Heart left ventricle (tissue), 13 donors: ENCODE data around the gene USO1.
"Not testable (repeated sequence)": the region's sequence is repeated elsewhere in the genome, so short reads cannot be mapped to it uniquely, and the experiment has no call there.

ENCODE experiments used
- CTCF ChIP-seq, 12 donors: fragments of 200-600 bp; sonication (generic) in 4 of 12; IDR thresholded peaks; one replicate each; pipeline versions ENCODE4 v1.5.0 to v1.8.0; 2018 to 2022; ENCODE audit warnings: antibody characterized with exemption in 12 of 12, mild to moderate bottlenecking in 5 of 12
- POLR2A ChIP-seq, 2 donors: fragments of 450-650 bp; IDR thresholded peaks; one replicate each; pipeline ENCODE4 v1.6.1; 2017; ENCODE audit warnings: antibody characterized with exemption in 2 of 2, mild to moderate bottlenecking in 2 of 2, moderate library complexity in 2 of 2
- donor health status: ischemic (EF 13 %, LVEDD 7.1; RV severe dilation, severe dysfunction).
- donor health status: DM: no; HTN: yes; CAD: no.
- donor health status: DM: no; HTN: no; CAD: no.
- donor health status: ischemic (EF 25% LVEDD 6.9; RV normal size, moderate dysfunction).
- donor health status: ischemic (EF 25% LVEDD 5.7; RV mildly dilated, moderate dysfunction).
- donor health status: ischemic (EF 35%, LVEDD 5.7; RV mildly dilated, moderate dysfunction).
- donor health status: nonischemic (EF 11% LVEDD 7.7; RV severe dilation, severe dysfunction).
- donor health status: DM: yes; HTN: yes; CAD: no.
- donor health status: PGD.
- donor health status: ischemic (EF 29% LVEDD 5.4; RV normal size, mild dysfunction).
- donor health status: nonischemic (EF 23%, LVEDD 6.1; RV moderate dilation, normal function).

- not testable (repeated sequence) for TF ChIP-seq CTCF, POLR2A (IDR thresholded peaks at IDR 0.05)
These were observed 8.3 kb upstream of the USO1 start for GRCh38 chr4:75716054-75716453.
